ENCODE results near the gene PRAF2.

PRAF2 gene

DNA sequence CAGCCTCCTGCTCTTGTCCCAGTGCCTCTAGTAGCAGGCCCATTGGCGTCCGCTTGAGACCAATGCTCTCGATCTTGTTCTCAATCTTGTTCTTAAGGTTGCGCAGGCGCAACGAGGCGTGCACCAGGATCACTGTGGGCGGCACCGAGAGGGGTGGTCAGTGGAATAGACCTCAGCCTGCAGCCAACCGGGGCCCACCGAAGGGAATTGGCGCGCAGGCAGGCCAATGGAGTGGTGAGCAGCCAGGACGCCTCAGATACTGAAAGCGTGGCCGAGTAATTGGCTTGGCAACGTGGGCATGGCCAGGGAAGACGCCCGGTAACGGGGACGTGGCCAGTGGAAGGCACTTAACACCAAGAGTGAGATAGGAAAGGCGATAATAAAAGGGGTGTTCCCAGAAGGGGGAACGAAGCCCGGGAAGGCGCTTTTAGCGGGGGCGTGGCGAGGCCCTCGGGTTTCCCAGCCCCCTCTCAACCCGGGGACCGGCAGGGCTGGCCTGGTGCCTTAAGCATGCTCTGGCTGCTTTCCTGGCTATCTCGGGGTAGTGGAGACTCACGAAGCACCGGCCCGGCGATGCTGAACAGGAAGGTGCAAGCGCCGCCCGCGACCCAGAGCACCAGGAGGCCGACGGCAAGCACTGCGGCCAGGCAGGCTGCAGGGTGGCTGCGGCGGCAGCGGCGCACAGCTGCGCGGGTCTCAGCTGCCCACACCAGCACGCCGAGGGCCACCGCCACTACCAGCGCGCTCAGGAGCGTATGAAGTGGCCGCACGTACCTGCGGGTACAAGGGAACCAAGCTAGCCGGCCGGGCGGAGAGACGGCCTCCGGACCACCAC is 1.7 kb downstream of the PRAF2 start:
- no peak for DNase-seq

DNA sequence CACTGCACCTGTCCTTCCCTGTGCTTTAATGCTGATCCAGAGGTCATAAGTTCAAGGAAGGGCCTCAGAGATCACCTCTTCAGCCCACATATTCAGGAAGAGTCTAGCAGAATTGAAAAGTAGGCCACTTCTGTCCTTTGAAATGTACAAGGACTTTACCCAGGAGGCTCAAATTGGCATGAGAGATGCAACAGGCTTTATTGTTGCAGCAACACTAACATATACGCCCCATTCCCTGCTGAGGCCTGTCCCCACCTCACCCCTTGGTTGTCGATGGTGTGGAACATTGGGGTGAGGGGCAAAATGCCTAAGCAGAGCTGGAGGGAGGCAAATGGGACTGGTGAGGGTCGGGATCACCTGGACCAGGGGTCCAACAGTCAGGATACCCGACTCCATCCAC is 2.8 kb downstream of the PRAF2 start:
- no peak for DNase-seq

DNA sequence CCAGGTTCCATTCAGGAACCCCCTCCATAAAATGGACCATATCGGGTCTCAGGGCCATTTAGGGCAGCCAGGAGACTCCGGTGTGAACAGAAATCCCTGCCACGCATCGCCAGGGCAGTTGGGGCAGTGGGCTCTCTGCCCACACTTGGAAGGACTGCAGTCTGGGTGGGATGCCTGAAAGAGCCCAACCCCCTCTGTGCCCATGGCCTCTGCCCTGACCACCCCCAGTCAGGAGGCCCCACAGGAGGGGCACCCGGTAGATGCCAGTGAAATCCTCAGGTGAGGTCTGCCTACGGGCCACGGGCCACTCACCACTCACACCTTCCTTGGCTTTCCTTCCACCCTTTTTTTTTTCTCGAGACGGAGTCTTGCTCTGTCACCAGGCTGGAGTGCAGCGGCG is 4.8 kb downstream of the PRAF2 start:
- DNase-seq = no peak

DNA sequence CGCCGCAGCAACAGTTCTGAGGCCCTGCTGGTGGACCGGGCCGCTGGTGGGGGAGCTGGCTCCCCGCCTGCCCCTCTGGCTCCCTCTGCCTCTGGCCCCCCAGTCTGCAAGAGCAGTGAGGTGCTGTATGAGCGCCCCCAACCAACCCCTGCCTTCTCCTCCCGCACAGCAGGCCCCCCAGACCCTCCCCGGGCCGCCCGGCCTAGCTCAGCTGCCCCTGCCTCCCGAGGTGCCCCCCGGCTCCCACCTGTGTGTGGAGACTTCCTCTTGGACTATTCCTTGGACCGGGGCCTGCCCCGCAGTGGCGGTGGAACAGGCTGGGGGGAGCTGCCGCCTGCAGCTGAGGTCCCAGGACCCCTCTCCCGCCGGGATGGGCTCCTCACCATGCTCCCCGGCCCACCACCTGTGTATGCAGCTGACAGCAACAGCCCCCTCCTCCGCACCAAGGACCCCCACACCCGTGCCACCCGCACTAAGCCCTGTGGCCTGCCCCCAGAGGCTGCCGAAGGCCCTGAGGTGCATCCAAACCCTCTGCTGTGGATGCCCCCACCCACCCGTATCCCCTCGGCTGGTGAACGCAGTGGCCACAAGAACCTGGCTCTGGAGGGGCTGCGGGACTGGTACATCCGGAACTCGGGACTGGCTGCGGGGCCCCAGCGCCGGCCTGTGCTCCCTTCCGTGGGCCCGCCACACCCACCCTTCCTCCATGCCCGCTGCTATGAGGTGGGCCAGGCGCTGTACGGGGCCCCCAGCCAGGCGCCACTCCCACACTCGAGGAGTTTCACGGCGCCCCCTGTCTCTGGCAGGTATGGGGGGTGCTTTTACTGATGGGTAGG is 6.3 kb downstream of the PRAF2 start:
- no peak for DNase-seq

DNA sequence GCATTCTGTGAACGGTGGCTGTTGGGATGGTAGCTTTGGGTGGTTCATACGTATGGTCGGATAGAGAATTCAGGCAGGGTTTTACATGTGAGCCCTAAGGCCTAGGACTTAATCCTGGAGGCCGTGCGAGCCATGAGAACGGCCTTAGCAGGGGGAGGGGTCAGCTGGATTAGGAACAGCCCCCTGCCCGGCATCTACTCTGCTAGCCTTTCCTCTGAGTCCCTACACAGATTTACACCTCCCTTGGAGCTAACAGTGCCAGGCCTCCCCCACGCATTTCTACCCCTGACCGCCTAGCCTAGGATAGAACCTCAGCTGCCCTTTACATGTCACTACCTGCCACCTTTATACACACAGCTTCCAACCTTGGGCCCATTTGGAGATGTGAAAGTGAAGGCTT is 7.1 kb downstream of the PRAF2 start:
- DNase-seq = no peak

DNA sequence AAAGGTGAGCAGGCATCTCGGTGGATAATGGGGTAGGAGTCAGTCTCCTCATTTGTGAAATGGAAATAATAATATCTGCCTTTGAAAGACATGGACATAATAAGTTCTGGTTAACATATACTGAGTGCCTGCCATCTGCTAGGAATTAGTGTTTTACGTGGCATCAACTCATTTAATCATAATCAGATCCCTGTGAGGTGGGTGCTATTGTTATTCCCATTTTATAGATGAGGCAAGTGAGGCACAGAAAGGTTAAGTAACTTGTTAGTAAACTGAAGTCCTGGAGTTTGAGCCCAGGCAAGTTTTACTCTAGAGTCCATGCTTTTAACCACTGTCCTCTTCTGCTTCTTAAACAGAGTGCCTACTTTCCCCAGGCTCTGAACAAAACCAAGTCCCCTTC is 7.5 kb downstream of the PRAF2 start:
- DNase-seq = no peak

DNA sequence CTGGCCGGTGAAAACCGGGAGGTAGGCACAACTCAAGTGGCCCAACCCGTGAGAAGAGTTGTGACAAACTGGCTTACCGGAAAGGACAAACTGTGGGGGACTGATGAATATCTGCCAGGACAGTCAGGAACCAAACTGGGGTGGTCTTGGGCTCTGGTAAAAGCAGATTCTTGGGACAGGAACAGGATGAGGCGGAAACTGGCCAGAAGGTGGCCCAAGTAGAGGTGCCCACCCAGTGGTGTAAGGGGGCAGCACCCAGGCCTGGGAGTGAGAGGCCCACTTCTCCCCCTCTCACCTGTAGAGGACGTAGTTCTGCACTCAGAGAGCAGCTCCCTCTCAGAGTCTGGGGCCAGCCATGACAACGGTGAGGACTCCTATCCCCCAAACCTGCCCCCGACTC is 9.1 kb downstream of the PRAF2 start:
- no peak for DNase-seq

DNA sequence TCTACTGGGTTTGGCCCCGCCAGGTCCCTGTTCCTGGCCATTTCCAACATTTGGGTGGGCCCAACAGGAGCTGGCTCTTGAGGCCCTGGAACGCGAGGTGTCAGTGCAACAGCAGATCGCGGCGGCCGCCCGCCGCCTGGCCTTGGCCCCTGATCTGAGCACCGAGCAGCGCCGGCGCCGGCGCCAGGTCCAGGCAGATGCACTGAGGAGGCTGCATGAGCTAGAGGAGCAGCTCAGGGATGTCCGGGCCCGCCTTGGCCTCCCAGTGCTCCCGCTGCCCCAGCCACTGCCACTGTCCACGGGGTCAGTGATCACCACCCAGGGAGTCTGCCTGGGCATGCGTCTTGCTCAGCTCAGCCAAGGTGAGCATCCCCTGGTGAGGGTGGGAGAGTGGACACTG is 9.5 kb downstream of the PRAF2 start:
- DNase-seq = no peak

DNA sequence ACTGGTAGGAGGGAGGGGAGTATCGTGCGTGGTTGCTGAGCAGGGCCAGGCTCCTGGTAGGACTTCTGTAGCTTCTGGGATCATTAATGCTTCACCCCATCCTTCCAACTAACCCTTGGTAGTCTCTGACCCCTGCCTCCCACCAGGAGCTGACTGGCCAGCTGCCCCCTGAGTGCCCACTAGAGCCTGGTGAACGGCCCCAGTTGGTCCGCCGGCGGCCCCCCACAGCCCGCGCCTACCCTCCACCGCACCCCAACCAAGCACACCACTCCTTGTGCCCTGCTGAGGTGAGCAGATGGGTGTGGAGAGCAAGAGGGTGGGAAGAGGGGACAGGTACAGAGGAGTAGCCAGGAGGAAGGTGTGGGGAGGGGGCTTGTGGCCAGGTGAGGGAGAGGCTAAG is 10.1 kb downstream of the PRAF2 start:
- DNase-seq = no peak

DNA sequence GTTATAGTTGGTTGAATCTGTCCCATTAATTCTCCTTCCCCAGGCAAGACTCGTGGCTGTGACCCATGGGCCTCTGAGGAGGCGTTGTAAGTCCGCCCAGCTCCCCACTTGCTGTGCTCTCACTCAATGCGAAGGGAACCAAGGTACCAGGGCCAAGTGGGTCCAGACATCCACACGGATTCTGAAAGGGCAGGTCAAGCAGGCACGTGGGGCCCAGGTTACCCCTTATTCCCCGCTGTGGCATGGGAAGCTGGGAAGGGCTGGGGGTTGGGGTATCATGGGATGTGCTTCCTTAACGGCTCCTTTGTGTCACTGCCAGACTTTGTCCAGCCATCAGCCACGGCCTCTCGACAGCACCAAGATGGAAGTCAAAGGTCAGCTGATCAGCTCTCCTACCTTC is 11.9 kb downstream of the PRAF2 start:
- no peak for DNase-seq

DNA sequence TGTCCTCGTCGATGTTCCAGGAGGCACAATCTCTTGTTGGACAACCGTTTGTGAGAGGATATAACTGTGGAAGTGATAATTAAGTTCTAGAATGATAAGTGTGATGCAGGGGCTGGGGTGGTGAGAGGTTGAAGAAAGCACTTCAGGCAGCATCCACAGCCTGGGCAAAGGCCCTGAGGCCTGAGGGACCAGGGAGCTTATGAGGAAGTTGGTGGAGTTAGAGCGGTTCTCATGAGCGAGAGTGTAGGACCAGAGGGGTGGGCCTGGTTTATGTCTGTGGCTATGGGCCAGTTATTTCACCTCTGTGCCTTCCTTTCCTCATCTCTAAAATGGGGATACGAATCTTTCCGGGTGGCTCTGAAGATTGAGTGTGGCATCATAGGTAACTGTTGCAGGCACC is 12.3 kb downstream of the PRAF2 start:
- DNase-seq = no peak

DNA sequence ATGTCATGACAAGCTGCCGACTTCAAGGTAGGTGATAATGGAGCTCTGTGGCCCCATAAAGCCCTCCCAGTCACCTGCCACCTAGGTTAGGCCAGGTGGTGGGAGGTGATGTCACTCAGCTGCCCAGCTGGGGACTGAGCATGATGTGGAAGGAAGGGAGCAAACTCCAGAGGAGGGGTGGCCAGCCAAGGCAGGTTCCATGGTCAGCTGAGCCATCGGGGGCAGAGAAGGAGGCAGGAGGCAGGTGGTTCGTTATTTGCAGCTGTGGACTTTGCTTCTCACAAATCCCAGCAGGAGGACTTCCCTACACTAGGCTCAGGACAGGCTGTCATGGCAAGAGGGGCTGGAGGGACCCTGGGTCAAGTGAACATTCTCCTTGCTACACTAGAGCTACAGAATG is 12.9 kb downstream of the PRAF2 start:
- DNase-seq = no peak

DNA sequence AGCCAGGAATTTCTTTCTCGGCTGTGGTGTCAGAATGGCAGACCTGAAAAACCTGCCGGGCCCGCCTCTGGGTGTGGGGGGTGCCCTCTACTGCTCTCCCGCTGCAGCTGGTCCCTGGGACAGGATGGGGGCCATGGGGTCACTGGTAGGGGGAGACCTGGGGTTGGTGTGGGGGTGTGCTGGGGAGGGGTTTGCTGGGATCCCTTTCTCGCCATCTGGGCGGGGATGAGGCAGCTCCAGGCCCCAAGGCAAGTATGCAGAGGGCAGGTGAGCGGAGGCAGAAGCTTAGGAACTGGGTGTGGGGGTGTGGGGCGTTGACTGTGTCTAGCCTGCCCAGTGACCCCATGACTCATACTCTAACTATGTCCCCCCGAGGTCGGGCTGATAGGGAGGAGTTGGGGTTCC is 14.1 kb downstream of the PRAF2 start:
- DNase-seq = no peak

DNA sequence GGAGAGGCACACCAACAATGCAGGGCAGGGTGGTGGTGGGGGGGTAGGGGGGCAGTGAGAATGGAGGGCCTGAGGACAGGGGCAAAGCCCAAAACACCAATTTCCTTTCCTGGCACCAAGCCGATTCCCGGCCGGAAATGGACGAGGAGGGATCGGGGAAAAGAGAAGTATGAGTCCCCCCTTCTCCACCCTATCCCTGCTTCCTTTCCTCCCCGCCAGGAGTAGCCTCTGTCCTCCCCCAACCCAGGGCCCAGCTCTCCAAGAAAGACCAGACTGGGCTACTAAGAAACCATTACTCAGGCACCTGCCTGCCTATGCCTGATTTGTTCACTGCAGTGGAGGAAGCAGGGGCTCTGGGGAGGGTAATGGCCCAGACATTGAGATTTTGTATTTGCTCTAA is 14.6 kb downstream of the PRAF2 start:
- DNase-seq = no peak

DNA sequence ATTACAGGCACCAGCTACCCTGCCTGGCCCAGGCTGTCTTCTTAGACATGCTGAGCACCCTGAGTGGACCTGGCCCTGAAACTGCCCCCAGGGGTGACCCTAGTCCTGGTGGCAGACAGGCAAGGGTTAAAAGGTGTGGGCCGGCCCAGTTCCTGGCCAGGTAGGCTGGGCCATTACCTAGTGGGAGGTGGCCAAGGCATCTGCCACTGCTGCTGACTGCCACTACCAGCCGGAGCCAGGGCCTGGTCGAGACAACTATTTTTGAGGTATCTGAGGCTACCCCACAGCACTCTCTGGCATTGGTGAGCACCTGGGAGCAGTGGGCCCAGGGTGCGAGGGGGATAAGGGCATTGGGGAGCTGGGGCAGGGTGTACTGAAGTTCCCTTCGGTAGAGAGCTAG is 15.0 kb downstream of the PRAF2 start, which contains the start of gene CCDC120:
TSS of gene CCDC120 (plus strand) at position 206 of the 400 bp plus-strand sequence. CDS start 3,043 bp downstream, outside the sequence.
- DNase-seq = no peak

DNA sequence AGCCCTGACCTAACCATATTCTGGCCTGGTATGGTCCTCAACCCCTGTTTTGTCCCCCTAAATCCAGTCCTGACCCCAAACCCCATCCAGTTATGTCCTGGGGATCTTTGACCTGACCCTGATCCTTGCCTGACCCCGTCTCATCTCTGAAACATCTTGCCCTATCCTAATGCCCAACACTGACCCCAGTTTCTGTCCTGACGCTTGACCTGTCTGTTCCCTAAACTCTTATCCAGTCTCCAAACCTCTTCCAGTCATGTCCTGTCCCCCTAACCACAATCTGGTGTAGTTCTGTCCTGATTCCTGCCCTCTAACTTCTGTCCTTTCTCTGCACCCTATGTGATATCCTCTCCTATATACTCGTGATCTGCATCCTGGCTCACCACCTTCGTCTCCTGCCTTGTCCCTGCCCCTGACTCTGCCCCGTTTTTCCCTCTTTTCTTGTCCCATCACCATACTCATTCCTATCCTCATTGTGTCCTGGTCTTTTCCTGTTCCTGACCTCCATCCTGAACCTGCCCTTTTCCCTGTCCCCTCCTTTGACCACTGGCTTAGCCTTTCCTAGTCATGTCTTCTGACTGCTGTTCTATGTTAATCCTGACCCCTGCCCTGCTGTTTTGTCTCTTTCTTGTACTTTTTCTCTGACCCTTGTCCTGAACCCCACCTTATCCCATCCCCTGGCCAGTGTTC is 19.6 kb downstream of the PRAF2 start:
- no peak for DNase-seq

DNA sequence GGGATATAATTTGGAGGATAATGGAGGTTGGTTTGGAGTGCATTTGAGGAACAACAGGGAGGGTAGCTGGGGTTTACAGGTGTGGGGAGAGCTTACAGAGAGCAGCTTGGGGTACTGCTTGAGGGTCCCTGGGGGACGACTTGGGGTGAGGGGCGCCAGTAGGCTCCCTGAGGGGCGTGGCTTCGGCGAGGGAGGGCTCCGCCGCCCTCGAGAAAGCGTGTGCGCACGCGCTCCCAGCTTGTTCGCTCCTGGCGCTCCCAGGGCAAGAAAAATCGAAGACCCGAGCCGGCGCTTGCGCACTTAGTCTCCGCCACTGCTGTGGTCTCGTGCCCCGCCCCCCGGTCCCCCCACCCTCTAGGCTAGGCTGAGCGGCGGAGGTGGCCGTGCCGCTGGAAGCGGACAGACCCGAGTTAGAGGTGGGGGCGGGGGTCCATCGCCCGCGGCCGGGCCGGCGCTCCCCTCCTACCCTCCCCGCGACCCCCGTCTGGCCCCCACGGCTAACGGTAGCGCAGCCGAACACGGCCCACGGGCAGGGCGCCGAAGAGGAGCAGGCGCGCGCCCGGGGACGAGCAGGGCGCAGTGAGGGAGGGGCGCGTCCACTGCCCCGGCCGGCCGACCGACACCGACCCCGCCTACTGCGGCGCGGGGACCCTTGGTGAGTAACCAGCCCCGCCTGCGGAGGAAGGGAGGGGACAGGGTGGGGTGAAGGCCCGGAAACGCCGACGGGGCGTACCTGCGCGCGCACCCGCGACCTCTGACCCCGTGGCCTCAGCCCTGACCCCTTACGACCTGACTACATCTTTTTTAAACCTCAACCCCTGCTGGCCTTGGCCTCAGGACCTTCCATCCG is 20.4 kb downstream of the PRAF2 start:
- peak; percentile 46 for DNase-seq

DNA sequence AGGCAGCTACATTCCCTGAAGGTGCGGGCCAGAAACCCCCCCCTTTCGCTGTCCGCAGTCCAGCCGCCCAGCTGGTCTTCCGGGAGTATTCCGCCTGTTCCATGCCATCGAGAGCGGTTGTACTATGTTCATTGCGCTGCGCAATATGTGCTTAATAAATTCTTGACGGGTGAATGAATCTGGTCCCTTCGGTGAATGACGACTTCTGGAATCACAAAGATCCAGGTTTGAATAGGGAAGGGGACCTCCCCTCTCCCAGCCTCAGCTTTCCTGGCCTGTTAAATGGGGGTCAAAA is 29.9 kb downstream of the PRAF2 start:
- DNase-seq = no peak

DNA sequence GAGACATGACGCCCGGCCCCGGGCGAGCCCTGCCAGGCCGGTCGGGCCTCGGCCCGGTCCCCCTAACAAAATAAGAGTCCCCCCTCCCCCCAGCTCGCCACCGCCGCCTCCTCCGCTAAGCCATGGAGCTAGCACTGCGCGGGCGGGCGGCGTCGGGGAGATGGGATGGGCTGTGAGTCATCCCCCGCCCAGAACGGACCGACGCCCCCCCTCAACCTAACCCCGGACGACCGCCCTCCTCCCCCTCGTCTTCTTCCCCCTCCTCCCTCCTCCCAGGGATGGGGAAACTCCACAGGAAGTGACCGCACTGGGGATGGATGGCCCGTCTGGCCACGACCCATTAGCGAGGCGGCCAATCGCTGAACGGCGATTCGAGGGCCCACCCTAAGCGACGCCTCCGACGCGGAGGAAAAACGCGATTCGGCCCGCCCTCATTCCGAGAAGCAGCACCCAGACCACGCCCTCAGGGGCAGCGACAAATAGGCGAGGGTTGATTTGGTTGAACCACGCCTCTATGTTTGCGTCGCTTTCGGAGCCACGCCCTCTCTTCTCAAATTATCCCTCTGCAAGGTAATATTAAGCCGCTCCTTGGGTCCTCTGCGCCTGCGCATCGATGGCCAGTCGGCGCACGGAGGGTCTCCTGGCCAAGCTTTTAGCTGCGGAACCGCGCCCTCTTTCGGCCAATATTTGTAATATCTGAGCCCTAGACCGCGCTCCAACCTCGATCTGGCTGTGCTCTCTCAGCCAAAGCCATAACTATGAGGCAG is 30.4 kb downstream of the PRAF2 start, which contains the start of gene TFE3:
TSS of gene TFE3 (minus strand) at position 138 of the 767 bp plus-strand sequence. CDS start at position 7, 131 bp downstream.
- DNase-seq = peak; percentile 97

DNA sequence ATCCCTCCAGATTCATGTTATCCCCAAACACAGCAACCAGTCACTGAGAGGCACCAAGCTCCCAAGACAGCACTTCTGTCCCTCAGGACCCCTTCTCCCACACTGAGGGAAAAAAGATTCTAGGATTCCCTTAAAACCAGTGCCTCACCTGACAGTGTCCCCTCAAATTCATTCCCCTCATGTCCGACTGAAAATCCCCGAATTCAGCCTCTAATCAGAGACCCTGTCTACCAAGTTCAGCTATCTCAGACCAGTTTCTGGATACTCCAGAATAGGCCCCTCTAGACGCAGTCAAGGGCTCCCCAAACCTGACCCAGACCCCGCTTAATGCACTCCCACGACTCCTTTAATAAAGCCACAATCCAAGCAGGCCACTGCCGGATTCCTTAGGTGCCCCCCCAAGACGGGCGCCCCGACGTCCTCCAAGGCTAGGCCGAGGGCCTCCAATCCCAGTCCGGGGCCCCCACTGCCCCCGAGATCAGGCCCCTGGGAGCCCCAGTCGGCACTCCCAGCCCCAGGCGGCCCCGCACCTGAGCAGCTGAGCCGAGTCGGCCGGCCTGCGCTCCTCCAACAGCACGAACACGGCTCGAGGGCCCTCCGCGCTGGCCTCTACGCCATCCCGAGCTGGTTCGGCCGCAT is 31.1 kb downstream of the PRAF2 start:
- no peak for DNase-seq

All from NCI-H2107 (cell line).